Body of pancreas (tissue), 4 donors: ENCODE data around the gene FAM107A. TPM values are rescaled to one million over a fixed set of nuclear protein-coding genes. Genes with fewer than 3 reads are reported as not detected.

Experiments used
- ATAC-seq: fragments of 150-250 bp; one replicate; pipeline ENCODE4 v1.9.1; 2016
- DNase-seq, 4 donors: peaks; one replicate each; pipeline ENCODE4 v3.0.0-alpha.2; 2019
- H3K27ac ChIP-seq, 4 donors: fragments of 200-600 bp; sonication (generic); 1 replicate in 3 of 4; 2 replicates in 1 of 4; pipeline versions ENCODE4 v1.5.1 to v1.6.1; 2016 to 2019; ENCODE audit warnings: mild to moderate bottlenecking in 1 of 4, mixed read lengths in 1 of 4, moderate library complexity in 1 of 4
- H3K27me3 ChIP-seq, 2 donors: fragments of 200-600 bp; sonication (generic); one replicate each; pipeline ENCODE4 v1.6.0; 2016; ENCODE audit warnings: mild to moderate bottlenecking in 1 of 2
- H3K36me3 ChIP-seq, 2 donors: fragments of 200-600 bp; sonication (generic); replicated peaks in 1 of 2; 2 replicates each; pipeline ENCODE4 v1.5.1; 2016; ENCODE audit warnings: low read depth in 2 of 2; ENCODE audit not compliant: insufficient read depth in 1 of 2
- H3K4me1 ChIP-seq: fragments of 200-600 bp; sonication (generic); one replicate; pipeline ENCODE4 v1.6.0; 2016
- H3K4me3 ChIP-seq, 2 donors: fragments of 200-600 bp; sonication (generic); 1 replicate in 1 of 2; 2 replicates in 1 of 2; pipeline ENCODE4 v1.5.1; 2016 to 2019
- H3K9me3 ChIP-seq, 3 donors: fragments of 200-600 bp; sonication (generic); 1 replicate in 2 of 3; 2 replicates in 1 of 3; pipeline ENCODE4 v1.5.1; 2016
- POLR2A ChIP-seq, 3 donors: fragments of 450-650 bp; IDR thresholded peaks; one replicate each; pipeline ENCODE4 v1.6.1; 2016; ENCODE audit warnings: antibody characterized with exemption in 3 of 3, mild to moderate bottlenecking in 2 of 3
- WGBS, 2 donors: methylation state at CpG; one replicate each; pipeline ENCODE4 v1.1.5; 2017; 5-methylcytosine and 5-hydroxymethylcytosine counted together
- intact Hi-C: fragments of 100-400 bp; cut with DNase I; formaldehyde crosslinking; loops from one replicate; pipeline ENCODE4 v1.15.1; 2023
- total RNA-seq, 2 donors: library from RNA; depleted of rRNA; stranded (reverse); fragments of >200 nt; gene quantifications; one replicate each; pipeline ENCODE4 v1.1.0, GENCODE V29; 2016
- TF ChIP-seq, protein P1 (sequence below), 7 experiments: fragments of 450-650 bp in 4 of 7; fragments of 200-600 bp in 3 of 7; sonication (generic) in 3 of 7; IDR thresholded peaks; one replicate each; pipeline ENCODE4 v1.5.1; 2016 to 2019; ENCODE audit warnings: antibody characterized with exemption in 7 of 7

The FAM107A gene
- total RNA-seq, 2 donors from 2014 or later = 14.5 to 26.4 TPM

DNA sequence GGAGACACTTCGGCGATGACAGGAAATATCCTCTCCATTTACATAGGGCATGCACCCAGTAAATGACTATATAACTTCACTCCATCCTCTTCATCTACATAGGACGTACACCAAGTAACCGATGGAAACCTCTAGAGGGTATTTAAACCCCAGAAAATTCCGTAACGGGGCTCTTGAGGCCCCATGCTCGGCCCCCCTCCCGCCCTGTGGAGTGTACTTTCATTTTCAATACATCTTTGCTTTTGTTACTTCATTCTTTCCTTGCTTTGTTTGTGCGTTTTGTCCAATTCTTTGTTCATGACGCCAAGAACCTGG is 7.5 kb upstream of the FAM107A start:
- H3K27ac ChIP-seq = peak overlapping the region in 3 of 4 donors; percentile 35 to 67 (median 51)

GRCh38 chr3:58581328-58582091 is 4.3 kb upstream of the FAM107A start:
- no peak for DNase-seq

More for the DNA sequence above, 7.5 kb upstream of the FAM107A start:
- no peaks in the 10 kb centered on the region for H3K9me3 ChIP-seq
- 49% methylated on average over 10 of the region's 10 CpGs for whole genome bisulfite sequencing, 2 donors
- intact Hi-C loops = no loop called here
- H3K4me1 ChIP-seq = peaks cover 16% of the 10 kb centered on the region
- peaks cover 0 to 12% of the 10 kb centered on the region in 2 donors for H3K27me3 ChIP-seq
- H3K36me3 ChIP-seq = no peaks in the 10 kb centered on the region
- peak; percentile 16 for ATAC-seq
- no peak for DNase-seq
- no peak for TF ChIP-seq POLR2A (IDR thresholded peaks at IDR 0.05)
- TF ChIP-seq, protein P1, sequence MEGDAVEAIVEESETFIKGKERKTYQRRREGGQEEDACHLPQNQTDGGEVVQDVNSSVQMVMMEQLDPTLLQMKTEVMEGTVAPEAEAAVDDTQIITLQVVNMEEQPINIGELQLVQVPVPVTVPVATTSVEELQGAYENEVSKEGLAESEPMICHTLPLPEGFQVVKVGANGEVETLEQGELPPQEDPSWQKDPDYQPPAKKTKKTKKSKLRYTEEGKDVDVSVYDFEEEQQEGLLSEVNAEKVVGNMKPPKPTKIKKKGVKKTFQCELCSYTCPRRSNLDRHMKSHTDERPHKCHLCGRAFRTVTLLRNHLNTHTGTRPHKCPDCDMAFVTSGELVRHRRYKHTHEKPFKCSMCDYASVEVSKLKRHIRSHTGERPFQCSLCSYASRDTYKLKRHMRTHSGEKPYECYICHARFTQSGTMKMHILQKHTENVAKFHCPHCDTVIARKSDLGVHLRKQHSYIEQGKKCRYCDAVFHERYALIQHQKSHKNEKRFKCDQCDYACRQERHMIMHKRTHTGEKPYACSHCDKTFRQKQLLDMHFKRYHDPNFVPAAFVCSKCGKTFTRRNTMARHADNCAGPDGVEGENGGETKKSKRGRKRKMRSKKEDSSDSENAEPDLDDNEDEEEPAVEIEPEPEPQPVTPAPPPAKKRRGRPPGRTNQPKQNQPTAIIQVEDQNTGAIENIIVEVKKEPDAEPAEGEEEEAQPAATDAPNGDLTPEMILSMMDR (IDR thresholded peaks at IDR 0.05) = no peak
- H3K4me3 ChIP-seq = peak overlapping the region in 1 of 2 donors; percentile 16

GRCh38 chr3:58580826-58581327 is 3.7 kb upstream of the FAM107A start:
- DNase-seq (no peak), ATAC-seq (no peak)
- intact Hi-C loops = no loop called here
- Histone ChIP-seq H3K9me3 (no peaks in the 10 kb centered on the region), H3K4me1 (peaks cover 28% of the 10 kb centered on the region), H3K27me3 (no peaks in the 10 kb centered on the region), H3K4me3 (no peak overlapping the region), H3K27ac (no peak overlapping the region), H3K36me3 (no peaks in the 10 kb centered on the region)
- TF ChIP-seq, protein P1 (IDR thresholded peaks at IDR 0.05) = no peak
- WGBS, 2 donors = 72 to 74% methylated on average over 4 of the region's 4 CpGs

More at GRCh38 chr3:58581328-58582091, 4.3 kb upstream of the FAM107A start:
- Histone ChIP-seq H3K4me3 (no peak overlapping the region), H3K4me1 (peaks cover 27% of the 10 kb centered on the region), H3K27ac (no peak overlapping the region), H3K36me3 (no peaks in the 10 kb centered on the region), H3K9me3 (no peaks in the 10 kb centered on the region), H3K27me3 (peaks cover 0 to 5% of the 10 kb centered on the region in 2 donors)
- no peak for ATAC-seq
- WGBS, 2 donors = 68 to 73% methylated on average over 11 of the region's 11 CpGs
- TF ChIP-seq POLR2A (IDR thresholded peaks at IDR 0.05) = no peak
- TF ChIP-seq, protein P1 (IDR thresholded peaks at IDR 0.05) = no peak
- intact Hi-C loops = no loop called here

- ATAC-seq (no peak), DNase-seq (no peak)
- 86 to 89% methylated on average over 5 of the region's 5 CpGs for WGBS, 2 donors
- no peaks in the 10 kb centered on the region for H3K27me3 ChIP-seq
- no peak overlapping the region for H3K27ac ChIP-seq
- H3K9me3 ChIP-seq = no peaks in the 10 kb centered on the region
- H3K4me3 ChIP-seq = no peak overlapping the region
- peaks cover 32% of the 10 kb centered on the region for H3K4me1 ChIP-seq
- no peaks in the 10 kb centered on the region for H3K36me3 ChIP-seq
- TF ChIP-seq, protein P1 (IDR thresholded peaks at IDR 0.05) = no peak
- TF ChIP-seq POLR2A (IDR thresholded peaks at IDR 0.05) = no peak
- intact Hi-C loops = no loop called here
These were observed 1.7 kb upstream of the FAM107A start for GRCh38 chr3:58578873-58579272.

DNA sequence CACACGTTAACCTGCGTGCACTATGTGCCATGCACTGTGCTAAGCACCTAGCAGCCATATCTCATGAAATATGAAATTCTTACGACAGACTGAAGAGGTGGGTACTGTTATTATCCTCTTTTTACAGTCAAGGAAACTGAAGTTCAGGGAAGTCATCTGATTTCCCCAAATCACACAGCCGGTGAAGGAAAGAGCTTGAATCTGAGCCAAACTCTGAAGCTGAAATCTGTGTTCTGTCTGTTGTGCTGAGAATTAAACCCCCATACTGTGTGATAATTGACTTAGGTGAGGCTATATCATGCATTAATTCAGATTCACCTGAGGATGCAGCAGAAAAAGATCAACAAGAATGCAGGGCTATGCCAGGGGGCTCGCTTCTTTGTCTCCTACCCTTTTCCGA is 475 bp downstream of the FAM107A start:
- DNase-seq (no peak), ATAC-seq (no peak)
- TF ChIP-seq, protein P1 (IDR thresholded peaks at IDR 0.05) = no peak
- no peak for TF ChIP-seq POLR2A (IDR thresholded peaks at IDR 0.05)
- WGBS, 2 donors = 56 to 74% methylated on average over 6 of the region's 6 CpGs
- intact Hi-C loops = no loop called here
- Histone ChIP-seq H3K9me3 (no peaks in the 10 kb centered on the region), H3K36me3 (no peaks in the 10 kb centered on the region), H3K4me1 (peaks cover 32% of the 10 kb centered on the region), H3K27ac (peak overlapping the region; percentile 11 to 73 (median 64)), H3K4me3 (no peak overlapping the region), H3K27me3 (no peaks in the 10 kb centered on the region)
